GM18909 (cell line): ENCODE data around the gene C10orf120.

Experiments used
- ATAC-seq: cut with Tn5 transposase; IDR thresholded peaks from one replicate; pipeline ENCODE4 v1.9.1; 2021; ENCODE audit warnings: mild to moderate bottlenecking; ENCODE audit not compliant: unreplicated experiment, poor library complexity

The C10orf120 gene

GRCh38 chr10:122663516-122664130 is 36.0 kb downstream of the C10orf120 start:
- no peak for ATAC-seq

GRCh38 chr10:122662231-122662630 is 37.4 kb downstream of the C10orf120 start:
- no peak for ATAC-seq

DNA sequence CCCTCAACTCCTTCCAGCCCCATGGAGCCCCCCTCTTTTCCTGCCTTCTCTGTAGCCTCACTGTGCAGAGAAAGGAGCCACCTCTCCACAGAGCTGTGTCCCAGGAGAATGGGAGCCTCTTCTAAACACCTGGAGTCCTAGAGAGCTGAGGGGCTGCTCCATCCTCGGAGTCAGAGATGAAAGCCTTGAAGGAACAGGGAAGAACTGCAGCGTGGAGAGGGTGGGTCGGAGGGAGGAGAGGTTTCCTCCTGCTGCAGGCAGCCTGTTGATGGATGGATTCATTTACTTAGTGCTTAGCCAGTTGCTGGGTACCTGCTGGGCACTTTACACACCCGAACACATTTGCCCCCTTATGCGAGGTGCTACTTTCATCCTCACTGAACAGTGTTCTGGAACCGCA is 39.0 kb downstream of the C10orf120 start:
- ATAC-seq = no peak

GRCh38 chr10:122659651-122660050 is 40.0 kb downstream of the C10orf120 start:
- ATAC-seq = no peak

- ATAC-seq = no peak
These were observed 40.5 kb downstream of the C10orf120 start for GRCh38 chr10:122659126-122659525.

DNA sequence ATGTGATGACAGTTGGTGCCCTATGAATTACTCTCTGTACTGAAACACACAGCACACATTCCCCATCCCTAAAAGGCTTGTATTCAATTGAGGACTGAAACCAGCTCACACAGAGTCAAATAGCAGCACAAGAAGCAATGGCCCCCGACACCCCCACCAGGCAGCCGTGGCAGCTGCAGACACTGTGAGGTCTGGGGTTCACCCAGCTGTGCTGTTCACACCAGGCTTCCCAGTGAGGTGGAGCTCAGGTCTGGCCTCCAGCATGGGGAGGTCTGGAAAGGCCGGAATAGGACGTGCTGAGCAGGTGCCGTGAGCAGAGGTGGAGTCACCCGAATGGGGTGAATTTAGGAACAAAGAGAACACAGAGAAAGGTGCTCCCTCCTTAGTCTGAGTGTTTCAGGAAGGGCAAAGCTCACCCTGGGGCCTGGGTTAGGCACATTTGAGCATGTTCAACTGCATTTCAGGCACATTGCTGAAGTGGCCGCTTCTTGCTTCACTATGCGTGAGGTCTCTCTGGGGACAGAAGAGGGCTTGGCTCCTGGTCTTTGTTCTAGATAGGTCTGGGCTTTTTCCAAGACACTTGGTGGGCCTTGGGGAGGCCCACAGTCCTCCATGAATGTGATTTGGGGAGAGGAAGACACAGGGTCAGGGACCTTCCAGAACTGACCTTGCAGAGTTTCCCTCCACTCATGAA is 41.1 kb downstream of the C10orf120 start:
- ATAC-seq = no peak

DNA sequence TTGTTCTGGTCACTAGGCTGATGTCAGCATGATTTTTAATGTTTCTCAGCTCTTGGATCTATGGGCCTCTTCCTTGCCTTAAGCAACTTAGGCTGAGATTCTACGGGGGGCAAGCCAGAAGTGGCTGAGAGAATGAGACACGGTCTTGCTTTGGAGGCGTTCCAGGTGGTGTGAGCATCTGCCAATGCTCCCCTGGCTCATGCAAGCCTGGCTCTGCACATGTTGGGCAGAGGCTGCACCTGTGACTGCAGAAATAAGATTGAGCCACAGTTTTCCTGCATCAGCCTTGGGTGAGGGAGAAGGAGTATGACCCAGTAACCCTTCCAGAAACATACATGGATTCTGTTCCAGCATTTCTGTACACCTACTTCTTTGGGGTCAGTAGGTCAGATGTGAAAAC is 41.9 kb downstream of the C10orf120 start:
- ATAC-seq = no peak

DNA sequence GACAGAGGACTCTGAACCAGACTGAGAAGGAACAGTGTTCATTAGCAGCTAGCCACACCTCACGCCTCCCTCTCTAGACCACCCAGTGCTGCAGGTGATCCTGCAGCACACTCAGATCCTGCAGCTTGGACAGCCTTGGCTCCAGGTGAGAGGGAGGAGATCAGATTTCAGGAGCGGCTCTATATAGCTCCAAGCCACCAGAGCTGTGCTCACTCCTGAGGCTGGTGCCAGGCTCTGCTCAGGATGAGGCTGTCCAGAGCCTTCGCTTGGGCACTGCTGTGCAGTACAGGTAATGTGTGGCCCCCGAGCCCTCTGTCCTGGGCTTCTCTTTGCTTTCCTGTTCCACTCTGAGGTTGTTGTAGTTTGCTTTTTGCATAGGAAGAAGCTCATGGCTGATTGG is 42.4 kb downstream of the C10orf120 start:
- no peak for ATAC-seq

DNA sequence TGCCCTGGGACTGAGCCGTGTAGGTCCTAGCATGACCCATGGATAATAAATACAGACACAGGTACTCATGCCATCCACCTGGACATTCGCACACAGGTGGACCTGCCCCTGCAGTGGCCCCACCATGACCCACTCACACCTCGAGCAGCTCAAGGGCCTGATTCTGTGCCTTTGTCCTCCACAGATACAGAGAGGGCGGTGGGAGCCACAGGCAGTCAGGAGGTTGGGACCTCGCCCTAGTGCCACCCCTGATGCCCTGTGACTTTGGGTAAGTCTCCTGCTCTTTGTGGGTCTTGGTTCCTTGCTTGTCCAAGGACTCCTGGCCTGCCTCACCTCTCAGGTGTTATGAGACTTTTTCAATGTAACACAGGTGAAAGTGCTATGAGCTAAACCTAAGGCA is 42.9 kb downstream of the C10orf120 start:
- no peak for ATAC-seq

GRCh38 chr10:122656308-122656705 is 43.3 kb downstream of the C10orf120 start:
- no peak for ATAC-seq

- no peak for ATAC-seq
These were observed 43.9 kb downstream of the C10orf120 start for GRCh38 chr10:122655524-122656307.

GRCh38 chr10:122650331-122650730 is 49.3 kb downstream of the C10orf120 start:
- ATAC-seq = no peak

GRCh38 chr10:122649903-122650302 is 49.7 kb downstream of the C10orf120 start:
- ATAC-seq = no peak

DNA sequence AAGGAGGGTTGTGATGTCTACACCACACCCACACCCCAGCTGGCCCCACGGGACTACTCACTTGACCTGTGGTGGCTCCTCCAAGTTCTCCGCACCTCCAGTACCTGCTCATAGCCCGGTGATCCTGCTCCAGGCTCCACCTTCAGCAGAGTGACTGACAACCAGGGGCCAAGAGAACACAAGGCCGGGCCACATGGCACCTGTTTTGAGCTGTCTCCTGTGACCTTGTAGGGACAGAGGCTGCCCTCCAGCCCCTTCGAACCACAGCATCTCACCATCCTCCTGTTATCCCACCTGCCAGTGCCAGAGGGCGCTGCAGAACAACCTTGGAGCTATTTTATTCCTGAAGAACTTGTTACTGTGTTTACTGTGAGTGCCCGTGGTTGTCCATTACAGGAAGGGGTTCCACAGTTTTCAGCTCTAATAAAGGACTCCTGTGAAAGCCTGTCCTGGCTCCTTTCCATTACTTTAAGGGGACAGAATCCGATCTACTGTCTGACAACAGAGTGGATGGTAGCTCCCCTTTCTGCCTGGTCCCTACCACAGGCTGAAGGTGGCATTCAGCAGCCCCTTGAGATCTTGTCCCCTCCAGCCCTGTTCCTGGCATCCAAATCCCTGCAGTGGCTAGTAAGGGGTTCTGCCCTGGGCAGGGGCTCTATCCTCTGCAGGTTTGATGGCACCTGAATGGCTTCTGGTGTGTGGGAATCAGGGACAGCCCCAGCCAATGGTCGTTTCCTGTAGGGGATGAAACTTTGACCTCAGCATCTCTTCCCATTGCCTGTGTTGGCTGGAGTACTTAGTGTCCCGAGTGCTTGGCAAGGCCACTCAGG is 50.8 kb downstream of the C10orf120 start:
- ATAC-seq = no peak
